Stimulated activated CD8-positive, alpha-beta memory T cell treated with anti-CD3 and anti-CD28 coated beads, Interleukin-7, amount 100 ng/mL, for 24 hours (primary cell): ENCODE data around the gene CHRNA4.
"Not testable (repeated sequence)": the region's sequence is repeated elsewhere in the genome, so short reads cannot be mapped to it uniquely, and the experiment has no call there.

Source experiments
- DNase-seq: peaks from one replicate; pipeline ENCODE4 v3.0.0-alpha.2; 2020; ENCODE audit warnings: low read depth

The CHRNA4 gene

GRCh38 chr20:63397946-63398450 lies 36.8 kb upstream of the CHRNA4 start:
- DNase-seq = no peak

- DNase-seq = no peak
Measured at GRCh38 chr20:63397155-63397843, 36.1 kb upstream of the CHRNA4 start.

GRCh38 chr20:63396300-63396699 lies 35.2 kb upstream of the CHRNA4 start:
- DNase-seq = no peak

- DNase-seq = no peak
Measured at GRCh38 chr20:63395723-63396122, 34.6 kb upstream of the CHRNA4 start.

GRCh38 chr20:63394920-63395455 lies 33.8 kb upstream of the CHRNA4 start:
- DNase-seq = no peak

- no peak for DNase-seq
Measured at GRCh38 chr20:63394069-63394919, 33.1 kb upstream of the CHRNA4 start.

- no peak for DNase-seq
Measured at GRCh38 chr20:63393566-63393965, 32.4 kb upstream of the CHRNA4 start.

GRCh38 chr20:63392465-63393365 lies 31.6 kb upstream of the CHRNA4 start:
- no peak for DNase-seq

GRCh38 chr20:63387917-63388316 lies 26.8 kb upstream of the CHRNA4 start:
- DNase-seq = no peak

GRCh38 chr20:63387393-63387792 lies 26.2 kb upstream of the CHRNA4 start:
- DNase-seq = no peak

GRCh38 chr20:63386491-63386890 lies 25.3 kb upstream of the CHRNA4 start:
- DNase-seq = no peak

GRCh38 chr20:63385819-63386218 lies 24.7 kb upstream of the CHRNA4 start:
- DNase-seq = no peak

- no peak for DNase-seq
Measured at GRCh38 chr20:63384336-63384735, 23.2 kb upstream of the CHRNA4 start.

- DNase-seq = no peak
Measured at GRCh38 chr20:63383556-63383955, 22.4 kb upstream of the CHRNA4 start.

- no peak for DNase-seq
Measured at GRCh38 chr20:63382551-63383300, 21.6 kb upstream of the CHRNA4 start.

- no peak for DNase-seq
Measured at GRCh38 chr20:63381781-63382431, 20.8 kb upstream of the CHRNA4 start.

GRCh38 chr20:63380346-63380870 lies 19.3 kb upstream of the CHRNA4 start:
- DNase-seq = no peak

GRCh38 chr20:63379872-63380271 lies 18.7 kb upstream of the CHRNA4 start:
- not testable (repeated sequence) for DNase-seq

GRCh38 chr20:63379296-63379695 lies 18.1 kb upstream of the CHRNA4 start:
- DNase-seq = no peak

GRCh38 chr20:63378626-63379025 lies 17.5 kb upstream of the CHRNA4 start:
- DNase-seq = no peak
